Activated naive CD4-positive, alpha-beta T cell treated with anti-CD3 and anti-CD28 coated beads for 36 hours (primary cell): Measurements from ENCODE around the gene KRTAP13-4. TPM values are rescaled to one million over a fixed set of nuclear protein-coding genes. Genes with fewer than 3 reads are reported as not detected.

ENCODE experiments used
- CTCF ChIA-PET: fragments of 350-600 bp; sonication (Branson Sonifier 250); formaldehyde crosslinking; loops from one replicate; lab custom pipeline; 2021; ENCODE audit warnings: antibody characterized with exemption; lab: Charles Lee
- DNase-seq: peaks from one replicate; pipeline ENCODE4 v3.0.0-alpha.2; 2020
- H3K27ac Mint-ChIP-seq: one replicate; pipeline ENCODE4 v1.8.0; 2021; ENCODE audit warnings: mild to moderate bottlenecking, mixed read lengths
- H3K27me3 Mint-ChIP-seq: one replicate; pipeline ENCODE4 v1.8.0; 2021; ENCODE audit warnings: low read depth, mixed read lengths
- H3K36me3 Mint-ChIP-seq: one replicate; pipeline ENCODE4 v1.8.0; 2021; ENCODE audit warnings: low read depth, mixed read lengths
- H3K4me1 Mint-ChIP-seq: one replicate; pipeline ENCODE4 v1.8.0; 2021; ENCODE audit warnings: low read depth, mixed read lengths
- H3K4me3 Mint-ChIP-seq: one replicate; pipeline ENCODE4 v1.8.0; 2021; ENCODE audit warnings: mild to moderate bottlenecking, moderate library complexity, mixed read lengths
- H3K9me3 Mint-ChIP-seq: one replicate; pipeline ENCODE4 v1.8.0; 2021; ENCODE audit warnings: mixed read lengths
- intact Hi-C: fragments of 100-400 bp; cut with micrococcal nuclease; formaldehyde crosslinking; loops from one replicate; pipeline ENCODE4 v1.15.1; 2023
- total RNA-seq, 2 experiments: library from RNA; stranded (reverse); gene quantifications; one replicate each; pipeline ENCODE4 v1.2.3, GENCODE V29; 2021

The KRTAP13-4 gene, protein sequence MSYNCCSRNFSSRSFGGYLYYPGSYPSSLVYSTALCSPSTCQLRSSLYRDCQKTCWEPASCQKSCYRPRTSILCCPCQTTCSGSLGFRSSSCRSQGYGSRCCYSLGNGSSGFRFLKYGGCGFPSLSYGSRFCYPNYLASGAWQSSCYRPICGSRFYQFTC
- not detected for total RNA-seq

DNA sequence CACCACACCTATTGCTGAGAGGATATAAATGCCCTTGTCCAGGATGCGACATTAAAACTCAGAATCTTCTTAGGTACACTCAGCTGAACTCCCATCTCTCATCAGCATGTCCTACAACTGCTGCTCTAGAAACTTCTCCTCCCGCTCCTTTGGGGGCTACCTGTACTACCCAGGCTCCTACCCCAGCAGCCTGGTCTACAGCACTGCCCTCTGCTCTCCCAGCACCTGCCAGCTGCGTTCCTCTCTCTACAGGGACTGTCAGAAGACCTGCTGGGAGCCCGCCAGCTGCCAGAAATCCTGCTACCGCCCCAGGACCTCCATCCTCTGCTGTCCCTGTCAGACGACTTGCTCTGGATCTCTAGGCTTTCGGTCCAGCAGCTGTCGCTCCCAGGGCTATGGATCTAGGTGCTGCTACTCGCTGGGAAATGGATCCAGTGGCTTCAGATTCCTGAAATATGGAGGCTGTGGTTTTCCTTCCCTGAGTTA is at the start of gene KRTAP13-4:
TSS of gene KRTAP13-4 (plus strand) at position 51 of the 486 bp plus-strand sequence. CDS start at position 107, 56 bp downstream.
- CTCF ChIA-PET = no interaction called here
- H3K27me3 Mint-ChIP-seq = peaks cover 6% of the 10 kb centered on the region
- H3K4me1 Mint-ChIP-seq = no peaks in the 10 kb centered on the region
- no peak for DNase-seq
- H3K36me3 Mint-ChIP-seq = no peaks in the 10 kb centered on the region
- no peak within 1 kb of the TSS for H3K27ac Mint-ChIP-seq
- H3K4me3 Mint-ChIP-seq = no peak within 1 kb of the TSS
- intact Hi-C loops = loop anchor here (10.0 kb wide), 1 partner anchor 385 kb away; no protein-coding TSS in a partner anchor
- peaks cover 2% of the 10 kb centered on the region for H3K9me3 Mint-ChIP-seq

DNA sequence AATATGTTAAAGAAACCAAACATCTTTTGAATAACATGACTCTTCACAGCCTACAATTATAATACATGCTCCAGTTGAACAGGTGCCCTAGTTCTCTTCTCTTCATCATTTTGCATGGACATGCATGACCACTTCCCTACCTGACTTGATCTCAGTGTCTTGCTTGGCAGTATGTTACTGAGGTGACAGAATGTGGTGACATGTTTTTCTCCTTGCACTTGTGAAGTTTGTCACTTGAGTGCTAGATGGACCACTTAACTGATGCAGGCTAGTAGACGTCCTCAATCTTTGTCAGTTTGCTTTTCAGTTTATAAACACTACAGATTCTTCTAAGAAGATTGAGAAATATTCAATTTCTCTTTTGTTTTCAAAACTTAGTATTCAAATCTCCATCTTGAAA is 47.8 kb upstream of the KRTAP13-4 start:
- Mint-ChIP-seq H3K36me3 (no peaks in the 10 kb centered on the region), H3K4me3 (no peak overlapping the region)
- CTCF ChIA-PET = no interaction called here

DNA sequence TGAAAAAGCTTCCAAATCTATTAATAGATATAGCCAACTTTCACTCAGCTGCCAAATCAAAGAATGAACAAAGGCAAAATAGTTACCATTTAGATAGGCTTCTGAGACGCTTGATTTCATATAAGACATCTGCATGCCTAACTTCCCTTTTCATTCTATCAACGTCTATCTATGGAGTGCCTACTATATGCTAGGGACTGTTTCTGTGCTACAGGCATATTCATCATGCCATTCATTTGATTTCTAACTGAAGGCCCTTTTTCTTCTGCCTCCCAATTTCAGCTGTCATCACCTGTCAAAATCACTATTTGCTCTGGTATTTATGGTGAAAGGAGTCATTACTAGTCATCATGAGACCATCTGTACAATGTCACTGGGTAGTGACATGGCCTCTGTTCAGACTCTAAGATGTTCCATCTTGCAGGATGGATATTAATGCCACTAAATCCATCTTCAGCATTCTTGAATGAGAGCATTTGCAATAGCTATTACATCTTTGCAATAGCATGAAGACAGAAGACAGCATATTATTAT is 38.5 kb upstream of the KRTAP13-4 start:
- Mint-ChIP-seq H3K9me3 (peaks cover 3% of the 10 kb centered on the region), H3K27ac (no peak overlapping the region), H3K36me3 (no peaks in the 10 kb centered on the region), H3K4me1 (no peaks in the 10 kb centered on the region), H3K27me3 (no peaks in the 10 kb centered on the region), H3K4me3 (no peak overlapping the region)
- CTCF ChIA-PET = no interaction called here
- DNase-seq = no peak
- intact Hi-C loops = no loop called here

More for the DNA sequence above, 47.8 kb upstream of the KRTAP13-4 start:
- no peaks in the 10 kb centered on the region for H3K9me3 Mint-ChIP-seq
- no peak for DNase-seq
- no peak overlapping the region for H3K27ac Mint-ChIP-seq
- intact Hi-C loops = no loop called here
- H3K27me3 Mint-ChIP-seq = peaks cover 9% of the 10 kb centered on the region
- H3K4me1 Mint-ChIP-seq = no peaks in the 10 kb centered on the region

DNA sequence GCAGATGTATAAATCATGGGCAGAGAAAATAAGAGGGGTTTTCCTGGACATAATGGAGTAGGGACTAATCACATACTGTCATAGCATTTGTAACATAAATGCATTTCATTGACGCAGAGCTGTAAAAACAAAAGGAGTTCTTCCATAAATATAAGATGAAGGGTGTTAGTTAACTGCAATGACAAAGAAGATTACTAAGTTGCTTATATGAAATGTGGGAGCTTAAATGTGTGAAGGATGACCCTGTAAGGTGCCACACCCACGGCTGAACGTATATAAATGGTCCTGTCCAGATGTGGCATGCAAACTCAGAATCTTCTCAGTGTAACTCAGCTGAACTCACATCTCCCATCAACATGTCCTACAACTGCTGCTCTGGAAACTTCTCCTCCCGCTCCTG is 34.3 kb upstream of the KRTAP13-4 start, which contains the start of gene KRTAP13-1:
TSS of gene KRTAP13-1 (plus strand) at position 301 of the 400 bp plus-strand sequence. CDS start at position 357, 56 bp downstream.
- Mint-ChIP-seq H3K36me3 (no peaks in the 10 kb centered on the region), H3K27ac (no peak within 1 kb of the TSS), H3K9me3 (no peaks in the 10 kb centered on the region), H3K4me1 (no peaks in the 10 kb centered on the region), H3K27me3 (peaks cover 4% of the 10 kb centered on the region), H3K4me3 (no peak within 1 kb of the TSS)
- intact Hi-C loops = no loop called here
- DNase-seq = no peak
- CTCF ChIA-PET = no interaction called here

DNA sequence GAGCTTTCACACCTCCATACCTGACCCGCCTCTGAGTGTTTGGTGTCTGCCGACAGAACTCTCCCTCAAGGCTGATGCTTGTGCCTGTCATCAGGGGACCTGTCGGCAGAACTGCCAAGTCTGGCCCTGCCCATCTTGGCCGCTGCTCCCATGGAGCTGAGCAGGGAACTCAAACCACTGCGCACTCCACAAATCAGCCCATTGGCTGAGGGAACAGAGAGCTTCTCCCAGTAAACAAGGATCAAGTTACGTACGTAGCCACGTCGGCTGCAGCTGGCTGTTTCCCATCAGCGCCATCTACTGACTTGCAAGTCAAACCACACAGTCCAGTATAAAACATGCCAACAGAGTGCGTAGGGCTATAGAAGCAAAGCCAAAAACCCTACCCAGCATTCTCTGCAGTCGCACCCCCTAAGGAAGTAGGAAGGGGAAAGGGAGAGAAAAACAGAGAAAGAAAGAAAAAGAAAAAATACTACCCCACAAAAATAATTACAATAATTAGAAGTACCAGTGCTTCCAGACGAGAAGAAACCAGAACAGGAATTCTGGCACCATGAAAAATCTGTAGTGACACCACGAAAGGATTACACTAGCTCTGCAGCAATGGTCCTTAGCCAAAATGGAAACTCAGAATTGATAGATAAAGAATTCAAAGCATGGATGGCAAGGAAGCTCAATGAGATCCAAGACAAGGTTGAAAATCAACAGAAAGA is 21.1 kb upstream of the KRTAP13-4 start:
- H3K9me3 Mint-ChIP-seq = peaks cover 8% of the 10 kb centered on the region
- no peak overlapping the region for H3K4me3 Mint-ChIP-seq
- peak; percentile 23 for DNase-seq
- H3K27me3 Mint-ChIP-seq = peaks cover 12% of the 10 kb centered on the region
- no peak overlapping the region for H3K27ac Mint-ChIP-seq
- CTCF ChIA-PET = interaction anchor here (0.6 to 0.9 kb wide), 2 partner anchors 25 to 738 kb away, joined by 3 to 4 read pairs; no protein-coding TSS in a partner anchor
- intact Hi-C loops = no loop called here
- H3K36me3 Mint-ChIP-seq = no peaks in the 10 kb centered on the region
- H3K4me1 Mint-ChIP-seq = no peaks in the 10 kb centered on the region

DNA sequence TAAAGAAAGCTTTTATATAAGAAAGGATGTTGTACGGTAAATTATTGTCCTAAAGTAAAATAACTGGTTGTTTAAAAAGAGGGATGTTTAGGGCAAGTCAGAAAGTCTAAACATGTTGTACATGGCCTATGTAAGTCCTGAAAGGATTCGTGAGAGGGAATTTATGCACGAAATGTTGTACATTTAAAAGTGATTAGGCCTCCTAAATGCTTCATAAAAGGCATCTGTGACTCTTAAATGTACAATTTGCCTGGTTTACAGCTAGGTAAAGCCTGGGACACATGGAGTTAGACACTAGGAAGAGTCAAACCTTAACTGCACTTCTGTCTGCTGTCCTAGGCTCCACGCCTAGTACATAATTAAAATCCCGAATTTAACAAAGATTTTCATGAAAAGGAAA is 14.0 kb upstream of the KRTAP13-4 start:
- CTCF ChIA-PET = no interaction called here
- no peaks in the 10 kb centered on the region for H3K36me3 Mint-ChIP-seq
- DNase-seq = no peak
- no peaks in the 10 kb centered on the region for H3K4me1 Mint-ChIP-seq
- no peak overlapping the region for H3K27ac Mint-ChIP-seq
- peaks cover 6% of the 10 kb centered on the region for H3K9me3 Mint-ChIP-seq
- H3K27me3 Mint-ChIP-seq = peaks cover 4% of the 10 kb centered on the region
- intact Hi-C loops = no loop called here
- H3K4me3 Mint-ChIP-seq = no peak overlapping the region

DNA sequence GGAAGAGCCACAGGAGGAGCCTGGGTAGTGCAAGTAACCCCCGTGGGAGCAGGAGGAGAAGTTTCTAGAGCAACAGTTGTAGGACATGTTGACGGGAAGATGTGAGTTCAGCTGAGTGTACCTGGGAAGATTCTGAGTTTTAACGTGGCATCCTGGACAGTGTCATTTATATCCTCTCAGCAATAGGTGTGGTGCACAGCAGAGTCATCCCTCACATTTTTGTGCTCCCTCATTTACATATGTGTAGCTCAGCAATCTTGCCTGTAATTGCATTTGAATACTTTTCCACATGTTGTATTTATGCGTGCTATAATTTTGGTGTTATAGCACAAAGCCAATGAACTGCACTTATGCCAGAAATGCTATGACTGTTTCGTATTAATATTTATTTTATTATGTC is 4.2 kb upstream of the KRTAP13-4 start, which contains the start of gene KRTAP13-3:
TSS of gene KRTAP13-3 (minus strand) at position 101 of the 400 bp plus-strand sequence. CDS start at position 87, 14 bp downstream.
- Mint-ChIP-seq H3K9me3 (peaks cover 2% of the 10 kb centered on the region), H3K36me3 (no peaks in the 10 kb centered on the region), H3K4me3 (no peak within 1 kb of the TSS), H3K27ac (no peak within 1 kb of the TSS), H3K27me3 (no peaks in the 10 kb centered on the region), H3K4me1 (no peaks in the 10 kb centered on the region)
- intact Hi-C loops = no loop called here
- CTCF ChIA-PET = no interaction called here
- DNase-seq = no peak

DNA sequence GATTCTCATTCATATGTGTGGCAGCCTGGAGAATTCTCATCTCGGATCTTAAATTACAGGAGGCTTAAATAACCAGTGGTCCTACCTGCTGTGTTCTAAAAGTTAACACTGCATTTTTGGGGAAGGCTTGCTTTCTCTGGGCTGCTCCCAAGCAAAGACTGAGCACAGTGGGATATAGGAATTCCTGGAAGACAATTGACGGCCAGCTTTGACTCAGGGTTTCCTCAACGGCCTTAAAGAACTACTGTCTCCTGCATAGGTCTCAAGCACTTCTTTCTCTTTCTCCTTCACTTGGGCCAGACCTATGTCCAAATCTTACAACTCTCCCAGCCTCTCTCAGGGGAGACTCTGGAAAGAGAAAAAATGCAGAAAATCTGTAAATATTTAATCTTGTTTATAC is 3.3 kb upstream of the KRTAP13-4 start:
- CTCF ChIA-PET = no interaction called here
- H3K9me3 Mint-ChIP-seq = peaks cover 2% of the 10 kb centered on the region
- H3K4me1 Mint-ChIP-seq = no peaks in the 10 kb centered on the region
- H3K27me3 Mint-ChIP-seq = no peaks in the 10 kb centered on the region
- intact Hi-C loops = no loop called here
- no peak overlapping the region for H3K27ac Mint-ChIP-seq
- H3K36me3 Mint-ChIP-seq = no peaks in the 10 kb centered on the region
- DNase-seq = no peak
- H3K4me3 Mint-ChIP-seq = no peak overlapping the region

DNA sequence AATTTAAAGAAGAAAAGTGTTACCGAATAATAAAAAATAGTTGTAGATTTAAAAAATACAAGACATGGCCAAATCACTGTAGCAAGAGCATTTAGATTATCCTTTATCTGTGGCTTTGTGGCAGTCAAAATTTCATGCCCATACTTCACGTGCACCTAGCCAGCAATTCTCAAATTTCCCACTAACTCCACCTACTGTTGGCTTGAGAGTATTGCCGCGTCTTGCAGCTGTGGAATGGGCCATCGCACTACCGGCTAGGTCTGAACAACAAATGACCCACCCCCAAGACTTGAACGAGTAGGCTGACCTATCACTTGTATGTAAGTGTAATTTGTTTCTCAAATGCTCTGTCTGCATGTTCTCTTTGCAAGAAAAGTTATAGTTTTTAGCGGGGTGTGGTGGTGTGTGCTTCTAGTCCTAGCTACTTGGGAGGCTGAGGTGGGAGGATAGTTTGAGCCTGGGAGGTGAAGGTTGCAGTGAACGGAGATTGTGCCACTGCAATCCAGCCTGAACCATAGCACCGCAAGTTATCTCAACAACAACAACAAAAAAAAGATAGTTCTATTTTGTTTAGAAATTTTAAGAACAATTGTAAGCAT is 4.1 kb downstream of the KRTAP13-4 start:
- H3K27me3 Mint-ChIP-seq = peaks cover 10% of the 10 kb centered on the region
- DNase-seq = peak; percentile 31
- H3K4me1 Mint-ChIP-seq = no peaks in the 10 kb centered on the region
- no peak overlapping the region for H3K27ac Mint-ChIP-seq
- CTCF ChIA-PET = interaction anchor here (0.6 to 1.6 kb wide), 4 partner anchors 19 to 170 kb away, joined by 3 to 5 read pairs (median 4); partner anchors contain the start of gene KRTAP19-1
- H3K4me3 Mint-ChIP-seq = no peak overlapping the region
- peaks cover 2% of the 10 kb centered on the region for H3K9me3 Mint-ChIP-seq
- intact Hi-C loops = loop anchor here (2.0 to 10.0 kb wide), 2 partner anchors 93 to 389 kb away; no protein-coding TSS in a partner anchor
- no peaks in the 10 kb centered on the region for H3K36me3 Mint-ChIP-seq

DNA sequence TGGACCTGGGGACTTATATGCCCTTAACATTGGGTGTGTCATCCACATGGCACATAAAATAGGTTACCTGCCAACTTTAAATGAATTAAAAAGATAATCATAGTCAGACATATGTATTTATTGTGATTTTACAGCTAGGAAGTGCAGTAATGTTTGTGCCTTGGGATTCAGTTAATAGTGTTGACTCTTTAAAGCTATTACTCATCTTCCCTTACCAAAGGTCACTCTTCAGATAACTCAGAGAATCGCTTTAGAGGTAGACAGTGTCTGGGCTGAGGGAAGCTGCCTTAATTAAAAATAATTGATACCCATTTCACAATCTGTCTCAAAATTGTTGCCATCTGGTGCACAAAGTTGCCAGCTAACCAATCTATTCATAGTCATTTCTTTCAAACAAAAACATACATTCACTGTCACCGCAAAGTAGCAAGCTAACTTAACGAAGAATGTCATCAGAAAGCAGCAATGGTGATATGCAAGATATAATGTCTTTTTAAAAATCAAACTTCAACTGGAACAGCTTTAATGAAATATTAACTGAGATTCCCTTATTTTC is 7.1 kb downstream of the KRTAP13-4 start:
- intact Hi-C loops = loop anchor here (10.0 kb wide), 1 partner anchor 392 kb away; no protein-coding TSS in a partner anchor
- CTCF ChIA-PET = interaction anchor here (0.5 to 1.3 kb wide), 3 partner anchors 11 to 1347 kb away, joined by 4 to 6 read pairs (median 5); no protein-coding TSS in a partner anchor

DNA sequence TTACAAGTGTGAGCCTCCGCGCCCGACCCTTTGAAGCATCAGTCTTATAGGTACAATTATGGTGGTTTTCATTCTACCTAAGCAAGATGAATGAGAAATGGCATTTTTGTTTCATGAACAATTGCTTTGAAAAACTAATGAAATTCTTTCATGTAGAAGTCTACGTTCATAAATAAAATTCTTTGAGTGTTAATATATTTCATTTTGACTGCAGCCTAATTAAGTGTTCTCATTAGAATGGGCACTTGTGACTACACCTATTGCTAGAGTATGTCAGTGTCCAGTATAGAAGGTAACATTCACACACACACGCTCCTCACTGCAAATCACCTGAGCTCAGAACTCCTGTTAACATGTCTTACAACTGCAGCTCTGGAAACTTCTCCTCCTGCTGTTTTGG is 10.0 kb downstream of the KRTAP13-4 start, which contains the start of gene KRTAP15-1:
TSS of gene KRTAP15-1 (plus strand) at position 301 of the 400 bp plus-strand sequence. CDS start at position 354, 53 bp downstream.
- CTCF ChIA-PET = no interaction called here
- no peak within 1 kb of the TSS for H3K27ac Mint-ChIP-seq
- intact Hi-C loops = loop anchor here (10.0 kb wide), 1 partner anchor 395 kb away; no protein-coding TSS in a partner anchor
- no peaks in the 10 kb centered on the region for H3K9me3 Mint-ChIP-seq
- peaks cover 11% of the 10 kb centered on the region for H3K27me3 Mint-ChIP-seq
- no peaks in the 10 kb centered on the region for H3K4me1 Mint-ChIP-seq
- no peak within 1 kb of the TSS for H3K4me3 Mint-ChIP-seq
- no peaks in the 10 kb centered on the region for H3K36me3 Mint-ChIP-seq
- DNase-seq = no peak

More for the DNA sequence above, 7.1 kb downstream of the KRTAP13-4 start:
- no peak for DNase-seq
- no peaks in the 10 kb centered on the region for H3K9me3 Mint-ChIP-seq
- no peaks in the 10 kb centered on the region for H3K36me3 Mint-ChIP-seq
- no peaks in the 10 kb centered on the region for H3K4me1 Mint-ChIP-seq
- peaks cover 15% of the 10 kb centered on the region for H3K27me3 Mint-ChIP-seq
- no peak overlapping the region for H3K27ac Mint-ChIP-seq
- H3K4me3 Mint-ChIP-seq = no peak overlapping the region
